Activated naive CD8-positive, alpha-beta T cell treated with anti-CD3 and anti-CD28 coated beads for 36 hours (primary cell): ENCODE data around the gene ATP10A. TPM values are rescaled to one million over a fixed set of nuclear protein-coding genes. Genes with fewer than 3 reads are reported as not detected.
"Not testable (repeated sequence)": the region's sequence is repeated elsewhere in the genome, so short reads cannot be mapped to it uniquely, and the experiment has no call there.

ENCODE experiments used
- DNase-seq: peaks from one replicate; pipeline ENCODE4 v3.0.0; 2021
- H3K27ac Mint-ChIP-seq: one replicate; pipeline ENCODE4 v1.8.0; 2022; ENCODE audit warnings: mild to moderate bottlenecking, moderate library complexity, mixed read lengths
- H3K27me3 Mint-ChIP-seq: one replicate; pipeline ENCODE4 v1.8.0; 2022; ENCODE audit warnings: mild to moderate bottlenecking, mixed read lengths
- H3K36me3 Mint-ChIP-seq: one replicate; pipeline ENCODE4 v1.8.0; 2021; ENCODE audit warnings: mild to moderate bottlenecking, mixed read lengths
- H3K4me1 Mint-ChIP-seq: one replicate; pipeline ENCODE4 v1.8.0; 2021; ENCODE audit warnings: mixed read lengths
- H3K4me3 Mint-ChIP-seq: one replicate; pipeline ENCODE4 v1.8.0; 2022; ENCODE audit warnings: mild to moderate bottlenecking, moderate library complexity, mixed read lengths
- H3K9me3 Mint-ChIP-seq: one replicate; pipeline ENCODE4 v1.8.0; 2022; ENCODE audit warnings: mixed read lengths
- total RNA-seq, 2 experiments: library from RNA; stranded (reverse); gene quantifications; one replicate each; pipeline ENCODE4 v1.2.3, GENCODE V29; 2021

Gene ATP10A
- total RNA-seq, 2 experiments from 2014 or later = 23.9 to 26.8 TPM

- H3K9me3 Mint-ChIP-seq = no peaks in the 10 kb centered on the region
- H3K36me3 Mint-ChIP-seq = no peaks in the 10 kb centered on the region
- no peak overlapping the region for H3K4me3 Mint-ChIP-seq
- H3K27me3 Mint-ChIP-seq = no peaks in the 10 kb centered on the region
- no peak overlapping the region for H3K27ac Mint-ChIP-seq
- no peaks in the 10 kb centered on the region for H3K4me1 Mint-ChIP-seq
- no peak for DNase-seq
Measured at GRCh38 chr15:25891081-25891480, 28.0 kb upstream of the ATP10A start.

- Mint-ChIP-seq H3K9me3 (no peaks in the 10 kb centered on the region), H3K27me3 (no peaks in the 10 kb centered on the region), H3K4me1 (no peaks in the 10 kb centered on the region), H3K27ac (no peak overlapping the region), H3K4me3 (no peak overlapping the region), H3K36me3 (no peaks in the 10 kb centered on the region)
- no peak for DNase-seq
Measured at GRCh38 chr15:25890529-25890928, 27.4 kb upstream of the ATP10A start.

GRCh38 chr15:25887870-25888269, 24.7 kb upstream of the ATP10A start:
- Mint-ChIP-seq H3K27ac (no peak overlapping the region), H3K36me3 (no peaks in the 10 kb centered on the region), H3K9me3 (no peaks in the 10 kb centered on the region), H3K4me1 (no peaks in the 10 kb centered on the region), H3K4me3 (no peak overlapping the region), H3K27me3 (no peaks in the 10 kb centered on the region)
- no peak for DNase-seq

GRCh38 chr15:25886498-25887140, 23.5 kb upstream of the ATP10A start:
- no peak for DNase-seq
- no peak overlapping the region for H3K4me3 Mint-ChIP-seq

GRCh38 chr15:25884370-25884769, 21.2 kb upstream of the ATP10A start:
- no peaks in the 10 kb centered on the region for H3K4me1 Mint-ChIP-seq
- no peaks in the 10 kb centered on the region for H3K36me3 Mint-ChIP-seq
- no peak for DNase-seq
- no peak overlapping the region for H3K27ac Mint-ChIP-seq
- no peaks in the 10 kb centered on the region for H3K27me3 Mint-ChIP-seq
- H3K9me3 Mint-ChIP-seq = no peaks in the 10 kb centered on the region
- no peak overlapping the region for H3K4me3 Mint-ChIP-seq

More at GRCh38 chr15:25886498-25887140, 23.5 kb upstream of the ATP10A start:
- Mint-ChIP-seq H3K27ac (no peak overlapping the region), H3K36me3 (no peaks in the 10 kb centered on the region), H3K9me3 (no peaks in the 10 kb centered on the region), H3K27me3 (no peaks in the 10 kb centered on the region), H3K4me1 (no peaks in the 10 kb centered on the region)

- no peaks in the 10 kb centered on the region for H3K27me3 Mint-ChIP-seq
Measured at GRCh38 chr15:25883463-25884259, 20.5 kb upstream of the ATP10A start.

GRCh38 chr15:25882466-25882865, 19.3 kb upstream of the ATP10A start:
- H3K4me1 Mint-ChIP-seq = no peaks in the 10 kb centered on the region
- no peak for DNase-seq

More at GRCh38 chr15:25883463-25884259, 20.5 kb upstream of the ATP10A start:
- Mint-ChIP-seq H3K4me3 (no peak overlapping the region), H3K4me1 (no peaks in the 10 kb centered on the region), H3K9me3 (no peaks in the 10 kb centered on the region), H3K27ac (no peak overlapping the region), H3K36me3 (no peaks in the 10 kb centered on the region)
- DNase-seq = no peak

GRCh38 chr15:25880877-25881276, 17.8 kb upstream of the ATP10A start:
- H3K27me3 Mint-ChIP-seq, H3K4me3 Mint-ChIP-seq, H3K9me3 Mint-ChIP-seq, DNase-seq, H3K36me3 Mint-ChIP-seq, H3K27ac Mint-ChIP-seq, H3K4me1 Mint-ChIP-seq: not testable (repeated sequence)

More at GRCh38 chr15:25882466-25882865, 19.3 kb upstream of the ATP10A start:
- Mint-ChIP-seq H3K27me3 (no peaks in the 10 kb centered on the region), H3K4me3 (no peak overlapping the region), H3K27ac (no peak overlapping the region), H3K36me3 (no peaks in the 10 kb centered on the region), H3K9me3 (no peaks in the 10 kb centered on the region)

GRCh38 chr15:25880411-25880810, 17.3 kb upstream of the ATP10A start:
- no peak for DNase-seq
- H3K4me1 Mint-ChIP-seq = no peaks in the 10 kb centered on the region
- no peaks in the 10 kb centered on the region for H3K27me3 Mint-ChIP-seq
- H3K36me3 Mint-ChIP-seq = no peaks in the 10 kb centered on the region
- no peaks in the 10 kb centered on the region for H3K9me3 Mint-ChIP-seq
- no peak overlapping the region for H3K27ac Mint-ChIP-seq
- H3K4me3 Mint-ChIP-seq = no peak overlapping the region

- Mint-ChIP-seq H3K4me1 (no peaks in the 10 kb centered on the region), H3K27me3 (no peaks in the 10 kb centered on the region), H3K27ac (no peak overlapping the region), H3K4me3 (no peak overlapping the region), H3K36me3 (no peaks in the 10 kb centered on the region), H3K9me3 (no peaks in the 10 kb centered on the region)
- no peak for DNase-seq
Measured at GRCh38 chr15:25879438-25879837, 16.3 kb upstream of the ATP10A start.

GRCh38 chr15:25877681-25878080, 14.6 kb upstream of the ATP10A start:
- Mint-ChIP-seq H3K9me3 (no peaks in the 10 kb centered on the region), H3K27me3 (no peaks in the 10 kb centered on the region), H3K36me3 (no peaks in the 10 kb centered on the region), H3K27ac (no peak overlapping the region), H3K4me3 (no peak overlapping the region), H3K4me1 (no peaks in the 10 kb centered on the region)
- DNase-seq = no peak

GRCh38 chr15:25876231-25877140, 13.4 kb upstream of the ATP10A start:
- Mint-ChIP-seq H3K36me3 (no peaks in the 10 kb centered on the region), H3K4me1 (no peaks in the 10 kb centered on the region), H3K27me3 (no peaks in the 10 kb centered on the region), H3K27ac (no peak overlapping the region), H3K9me3 (no peaks in the 10 kb centered on the region), H3K4me3 (no peak overlapping the region)
- DNase-seq = no peak

GRCh38 chr15:25875566-25875965, 12.4 kb upstream of the ATP10A start:
- Mint-ChIP-seq H3K4me3 (no peak overlapping the region), H3K4me1 (no peaks in the 10 kb centered on the region), H3K27me3 (no peaks in the 10 kb centered on the region), H3K9me3 (no peaks in the 10 kb centered on the region), H3K27ac (no peak overlapping the region), H3K36me3 (no peaks in the 10 kb centered on the region)
- DNase-seq = no peak

- Mint-ChIP-seq H3K27ac (no peak overlapping the region), H3K27me3 (no peaks in the 10 kb centered on the region), H3K9me3 (no peaks in the 10 kb centered on the region), H3K4me3 (no peak overlapping the region), H3K36me3 (no peaks in the 10 kb centered on the region), H3K4me1 (peaks cover under 1% of the 10 kb centered on the region)
- DNase-seq = no peak
Measured at GRCh38 chr15:25874379-25874778, 11.3 kb upstream of the ATP10A start.

- Mint-ChIP-seq H3K9me3 (no peaks in the 10 kb centered on the region), H3K36me3 (no peaks in the 10 kb centered on the region), H3K27me3 (no peaks in the 10 kb centered on the region), H3K27ac (no peak overlapping the region), H3K4me1 (peaks cover 2% of the 10 kb centered on the region), H3K4me3 (no peak overlapping the region)
- no peak for DNase-seq
Measured at GRCh38 chr15:25871403-25871802, 8.3 kb upstream of the ATP10A start.
